Right lung (tissue), 10 donors: ENCODE measurements around the gene DUSP10. TPM values are rescaled to one million over a fixed set of nuclear protein-coding genes. Genes with fewer than 3 reads are reported as not detected.

Experiments
- DNase-seq, 2 donors: peaks; one replicate each; pipeline ENCODE4 v3.0.0-alpha.2; 2013
- long read RNA-seq, 8 donors: transcript quantifications; one replicate each; lab custom pipeline, GENCODE V29; 2026
- polyA plus RNA-seq, 5 donors: library from polyadenylated mRNA; unstranded; fragments of 120-200 nt; gene quantifications; one replicate each; pipeline versions ENCODE4 v1.2.1 to v1.2.3, GENCODE V29; 2013; ENCODE audit warnings: inconsistent platforms in 1 of 5, low replicate concordance in 1 of 5; ENCODE audit not compliant: insufficient read length in 5 of 5, insufficient read depth in 1 of 5

Gene DUSP10
- 1 to 10 TPM; 4.4 to 6.7 (median 6.0) TPM for polyA plus RNA-seq
- long read RNA-seq, donor 1, partial matches to known transcripts = 0 of 1 reads
- long read RNA-seq, donor 1, other reads (novel, unspliced or antisense) = 0 of 1 reads
- long read RNA-seq, donor 2 = 0 reads
- long read RNA-seq, donor 3, partial matches to known transcripts = 0 of 1 reads
- long read RNA-seq, donor 3, other reads (novel, unspliced or antisense) = 0 of 1 reads
- long read RNA-seq, donor 4, partial matches to known transcripts = 0 of 1 reads
- long read RNA-seq, donor 4, other reads (novel, unspliced or antisense) = 0 of 1 reads
- long read RNA-seq, donor 5, partial matches to known transcripts = 0 of 2 reads
- long read RNA-seq, donor 5, other reads (novel, unspliced or antisense) = 0 of 2 reads
- long read RNA-seq, donor 6 = 0 reads
- long read RNA-seq, donor 7 = 0 reads
- long read RNA-seq, donor 8, partial matches to known transcripts = 0 of 1 reads
- long read RNA-seq, donor 8, other reads (novel, unspliced or antisense) = 0 of 1 reads

DNA sequence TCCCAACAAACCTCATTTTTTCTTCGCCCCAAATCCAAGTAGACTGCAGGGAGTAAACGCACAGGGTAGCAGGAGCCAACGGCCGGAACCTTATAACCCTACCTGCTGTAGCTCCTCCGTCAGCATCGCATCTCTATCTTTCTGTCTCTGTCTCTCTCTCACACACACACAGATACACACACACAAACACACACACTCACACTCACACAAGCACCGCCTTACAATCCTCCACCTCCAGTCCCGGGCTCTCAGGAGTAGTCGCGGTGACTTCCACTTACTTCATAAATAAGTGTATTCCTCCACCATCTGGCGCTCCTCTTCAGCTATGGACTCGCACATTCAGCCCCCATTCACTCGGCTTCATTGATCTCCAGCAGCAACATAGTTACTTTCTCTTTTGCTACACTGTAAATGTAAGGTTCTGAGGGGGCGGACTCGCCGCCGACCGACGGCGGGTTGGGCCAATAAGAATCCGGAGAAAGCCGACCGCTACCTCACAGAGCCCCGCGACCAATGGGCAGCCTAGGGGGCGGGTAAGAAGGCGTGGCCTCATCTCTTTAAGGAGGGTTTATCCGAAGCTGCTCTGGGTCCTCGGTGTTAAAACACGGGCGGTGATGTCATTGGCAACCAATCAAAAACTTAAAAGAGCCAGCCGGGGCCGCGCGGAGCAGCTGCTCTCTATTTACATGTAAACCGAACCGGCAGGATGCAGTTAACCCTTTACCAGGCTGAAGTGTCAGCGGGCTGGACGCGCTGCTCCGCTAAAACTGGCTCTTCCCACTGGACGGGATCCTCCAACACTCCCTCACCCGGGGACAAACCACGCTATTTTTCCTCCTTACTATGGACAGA is at the start of gene DUSP10:
Gene DUSP10, minus strand, starts transcription at position 387 of the 852 bp plus-strand sequence. CDS start 2,345 bp downstream, outside the sequence.
- DNase-seq = peak; percentile 100

DNA sequence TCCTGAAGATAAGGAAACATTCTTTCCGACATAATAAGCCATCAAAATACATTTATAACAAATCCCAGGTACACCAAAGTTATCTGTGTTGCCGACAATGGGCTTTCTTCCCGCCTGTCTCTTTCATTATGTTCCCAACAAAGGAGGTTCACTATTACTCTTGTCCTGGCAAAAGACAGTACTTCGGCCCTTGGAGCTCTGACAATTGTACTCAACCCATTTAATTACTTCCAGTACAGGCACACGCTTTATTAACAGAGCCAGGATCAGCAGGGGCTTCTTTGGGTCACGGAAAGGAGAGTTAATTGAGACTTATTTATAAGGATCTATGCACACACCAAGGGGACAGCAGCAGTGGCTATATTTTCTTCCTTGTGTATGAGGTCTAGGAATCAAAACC is 46.6 kb upstream of the DUSP10 start:
- no peak for DNase-seq

DNA sequence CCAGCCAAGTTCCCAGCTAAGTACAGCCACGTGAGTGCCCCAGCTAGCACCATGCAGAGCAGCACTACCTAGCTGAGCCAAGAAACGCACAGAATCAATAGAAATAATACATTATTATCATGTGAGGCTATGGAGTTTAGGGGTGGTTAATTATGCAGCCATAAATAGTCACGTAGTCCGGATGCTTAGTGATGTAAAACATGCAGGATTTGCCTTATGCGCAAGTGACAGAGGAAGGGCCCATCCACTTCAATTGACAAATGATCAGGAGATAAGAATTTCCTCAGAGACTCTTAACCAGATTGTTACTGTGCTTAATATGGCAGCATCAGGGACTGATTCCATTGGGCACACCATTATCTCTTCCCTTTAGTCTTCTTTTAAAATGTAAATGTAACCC is 44.8 kb upstream of the DUSP10 start:
- no peak for DNase-seq

DNA sequence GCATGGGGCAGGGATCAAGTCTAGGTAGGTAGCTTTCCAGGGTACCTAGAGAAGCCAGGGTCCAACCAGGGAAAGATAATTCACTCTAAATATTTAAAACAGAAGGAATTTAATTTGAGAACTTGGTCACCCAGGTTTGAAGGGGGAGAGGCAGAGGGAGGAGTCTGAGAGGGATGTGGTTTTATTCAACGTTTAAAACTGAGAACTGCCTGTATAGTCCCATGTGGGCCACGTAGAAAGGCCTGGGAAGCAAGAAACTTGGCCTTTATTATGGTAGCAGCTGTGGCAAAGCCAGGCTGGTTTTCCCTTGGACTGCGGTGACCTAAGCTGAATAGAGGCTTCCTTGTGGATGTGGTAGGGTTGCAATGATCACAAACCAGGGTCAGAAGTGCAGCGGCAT is 42.0 kb upstream of the DUSP10 start:
- no peak for DNase-seq

DNA sequence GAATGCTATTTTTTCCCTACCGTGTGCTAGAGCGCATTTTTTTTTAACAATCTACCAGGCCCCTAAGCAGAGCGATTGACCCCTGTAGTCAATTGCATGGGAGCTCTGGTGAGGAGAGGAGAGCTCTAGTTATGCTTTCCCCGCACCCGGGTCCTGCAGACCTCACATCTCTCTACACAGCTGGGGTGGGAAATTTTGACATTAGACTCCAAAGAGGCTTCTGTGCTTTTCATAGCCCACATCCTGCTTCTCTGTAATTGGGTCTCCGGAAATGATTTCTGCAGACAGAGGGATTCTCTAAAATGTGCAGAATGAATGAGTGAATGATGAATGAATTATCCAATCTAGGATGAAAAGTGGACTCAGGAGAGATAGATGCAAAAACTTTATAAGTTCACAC is 41.5 kb upstream of the DUSP10 start:
- no peak for DNase-seq

DNA sequence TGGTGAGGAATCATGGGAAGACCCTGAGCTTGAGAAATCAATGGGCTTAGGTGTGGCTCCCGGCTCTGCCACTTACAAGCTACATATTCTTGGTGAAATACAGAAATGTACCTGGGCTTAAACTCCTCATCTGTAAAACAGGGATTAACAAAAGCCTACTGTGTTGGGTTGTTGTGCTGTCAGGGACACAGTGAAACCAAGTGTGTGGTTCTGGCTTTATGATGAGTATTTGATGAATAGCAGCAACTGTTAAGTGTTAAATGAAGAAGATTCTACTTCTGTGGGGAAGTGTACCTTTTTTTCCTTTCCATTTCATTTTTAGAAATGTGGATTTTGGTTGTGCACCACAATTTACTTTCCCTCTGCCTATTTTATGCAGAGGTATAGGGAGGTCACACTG is 41.1 kb upstream of the DUSP10 start:
- no peak for DNase-seq

DNA sequence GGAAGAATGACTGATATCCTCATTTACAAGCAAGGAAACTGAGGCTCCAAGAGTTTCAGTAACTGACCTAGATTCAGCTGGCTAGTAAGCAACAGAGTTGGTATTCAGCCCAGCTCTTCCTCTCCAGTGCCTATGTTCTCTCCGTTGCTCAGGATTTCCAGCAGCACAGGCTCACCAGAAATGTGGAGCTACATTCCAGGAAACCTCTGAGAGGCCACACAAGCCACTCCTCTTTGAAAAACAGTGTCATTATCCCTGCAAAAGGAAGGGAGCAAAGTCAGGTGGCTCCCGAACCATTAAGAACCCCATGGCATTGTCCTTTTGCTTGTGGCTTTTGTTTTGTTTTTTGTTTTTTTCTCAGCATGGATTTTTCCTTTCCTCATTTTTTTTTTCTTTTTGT is 40.6 kb upstream of the DUSP10 start:
- no peak for DNase-seq

DNA sequence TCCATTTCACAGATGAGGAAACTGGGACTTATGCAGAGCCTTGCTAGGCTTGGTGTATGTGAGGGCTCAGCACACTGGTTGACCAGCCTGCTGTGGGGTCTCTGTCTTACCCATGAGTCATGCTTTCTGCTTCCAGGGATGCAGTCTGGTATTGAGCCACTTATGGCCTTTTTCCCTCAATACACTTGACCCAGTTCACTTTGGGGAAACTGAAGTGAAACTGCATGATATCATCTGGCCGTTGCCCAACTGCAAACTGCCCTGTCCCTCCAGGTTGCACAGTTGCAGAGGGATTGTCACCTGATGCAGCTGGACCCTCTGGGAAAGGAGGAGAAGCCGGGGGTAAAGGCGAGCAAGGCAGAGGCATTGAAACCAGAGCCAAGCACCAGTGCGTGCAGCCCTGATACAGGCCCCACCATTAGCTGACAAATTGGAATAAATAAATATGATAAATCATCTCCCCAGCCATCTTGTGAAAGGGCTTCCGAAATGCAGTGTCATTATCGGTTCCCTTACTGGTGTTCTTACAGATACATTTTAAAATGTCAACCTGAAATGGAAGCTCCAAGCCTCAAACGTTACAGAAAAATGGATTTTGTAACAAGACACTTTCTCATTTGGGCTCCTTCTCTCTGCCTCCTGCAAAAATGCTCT is 39.3 kb upstream of the DUSP10 start:
- no peak for DNase-seq

DNA sequence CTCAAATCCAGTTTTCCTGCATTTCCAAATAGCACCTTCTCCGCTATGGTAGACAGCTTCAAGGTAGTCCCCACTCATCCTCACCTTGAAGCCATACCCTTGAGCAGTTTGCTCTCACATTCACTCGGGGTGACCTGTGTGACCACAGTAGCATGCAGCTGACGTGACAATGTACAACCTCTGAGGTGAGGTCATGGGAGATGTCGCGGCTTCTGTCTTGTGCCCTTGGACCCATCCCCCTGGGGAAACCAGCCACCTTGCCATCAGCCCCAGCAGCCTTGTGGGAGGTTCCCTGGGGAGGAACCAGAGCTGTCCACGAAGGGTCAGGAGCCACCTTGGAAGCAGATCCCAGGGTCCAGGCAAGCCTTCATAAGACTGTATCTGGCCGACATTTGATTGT is 38.3 kb upstream of the DUSP10 start:
- no peak for DNase-seq

DNA sequence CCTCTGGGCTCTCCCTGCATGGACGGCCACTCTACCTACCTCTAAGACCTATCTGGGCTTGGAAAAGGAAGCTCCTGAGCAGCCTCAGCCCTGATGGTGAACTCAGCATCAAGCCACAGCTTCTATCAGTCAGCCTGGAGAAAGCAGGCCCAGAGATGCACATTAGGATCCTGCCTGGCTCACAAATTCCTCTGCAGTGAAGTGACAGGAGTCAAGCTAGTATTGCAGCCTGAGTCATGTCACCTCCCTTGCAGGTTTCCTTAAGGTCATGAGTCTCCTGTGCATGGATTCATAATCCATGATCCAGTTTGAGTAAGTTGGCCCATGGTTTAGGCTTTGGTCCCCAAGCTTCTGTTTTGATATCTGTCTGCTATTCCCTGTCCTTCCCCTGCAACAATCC is 37.9 kb upstream of the DUSP10 start:
- DNase-seq = no peak

DNA sequence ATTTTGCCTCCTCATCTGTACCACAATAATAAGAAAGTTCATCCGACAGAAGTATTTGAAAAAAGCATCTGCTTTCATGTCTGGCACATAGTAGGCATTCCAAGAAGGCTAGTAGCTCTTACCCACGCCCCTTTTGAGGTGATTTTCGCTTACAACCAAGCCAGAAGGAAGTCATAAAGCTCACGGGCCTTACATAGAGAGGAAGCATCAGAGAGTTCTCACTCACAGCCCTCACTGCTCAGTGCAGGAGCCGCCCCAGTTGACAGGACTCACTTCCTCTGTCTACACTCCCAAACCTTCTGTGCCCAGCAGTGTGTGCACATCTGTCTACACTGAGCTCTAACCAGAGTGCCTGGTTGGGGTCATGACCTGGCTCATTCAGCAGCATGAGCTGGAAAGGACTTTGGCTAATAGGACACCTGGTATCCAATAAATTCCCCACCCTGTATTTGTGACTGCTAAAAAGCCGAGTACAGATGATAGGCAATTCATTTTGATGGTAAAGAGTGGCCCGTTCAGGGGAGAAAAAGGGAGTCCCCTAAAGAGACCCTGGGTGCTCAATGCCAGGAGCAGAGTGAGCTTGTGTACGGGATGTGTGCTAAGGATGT is 36.8 kb upstream of the DUSP10 start:
- DNase-seq = no peak

DNA sequence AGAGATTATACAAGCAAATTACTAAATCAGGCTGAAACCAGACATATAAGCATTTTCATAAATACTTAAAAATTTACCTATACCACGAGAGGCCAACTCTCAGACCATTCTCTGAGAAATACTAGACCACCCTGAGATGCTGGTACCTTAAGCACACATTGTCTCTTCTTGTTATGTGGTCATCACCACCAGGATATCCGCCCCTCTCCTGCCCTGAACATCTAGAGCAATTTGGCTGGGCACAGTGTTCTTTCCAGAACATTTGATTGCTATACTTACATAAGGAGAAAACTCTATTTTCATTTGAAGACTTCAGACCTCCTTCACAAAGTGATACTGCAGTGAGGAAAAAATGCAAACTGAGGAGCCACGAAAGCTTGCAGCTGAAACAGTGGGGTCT is 36.2 kb upstream of the DUSP10 start:
- DNase-seq = no peak

DNA sequence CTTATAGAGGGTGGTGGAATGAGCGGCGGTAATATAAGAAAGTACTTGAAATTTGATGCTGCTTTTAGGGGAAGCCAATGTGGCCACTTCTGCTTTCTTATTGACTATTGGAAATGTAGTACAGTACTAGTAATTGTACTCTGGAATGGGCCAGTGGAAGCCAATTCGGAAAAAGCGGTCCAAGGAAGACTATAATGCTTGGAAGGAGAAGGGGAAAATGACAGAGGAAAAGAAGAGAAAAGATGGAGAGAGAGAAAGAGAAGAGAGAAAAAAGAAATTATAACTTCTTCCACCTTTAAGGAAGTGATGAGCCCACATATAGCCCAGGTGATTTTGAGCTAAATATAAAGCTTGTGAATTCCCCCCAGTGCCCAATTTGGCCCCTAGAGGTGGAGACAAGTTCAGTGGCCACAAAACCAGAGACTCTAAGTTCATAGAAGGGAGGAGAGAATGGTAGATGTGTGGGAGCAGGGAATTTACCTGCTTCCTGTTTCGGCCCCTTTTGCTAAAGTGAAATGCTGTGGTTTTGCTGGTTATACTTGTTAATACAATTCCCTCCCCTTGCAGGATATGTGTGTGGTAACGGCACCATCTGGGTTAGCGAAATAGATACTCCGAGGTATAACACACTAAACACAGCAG is 35.7 kb upstream of the DUSP10 start:
- no peak for DNase-seq

DNA sequence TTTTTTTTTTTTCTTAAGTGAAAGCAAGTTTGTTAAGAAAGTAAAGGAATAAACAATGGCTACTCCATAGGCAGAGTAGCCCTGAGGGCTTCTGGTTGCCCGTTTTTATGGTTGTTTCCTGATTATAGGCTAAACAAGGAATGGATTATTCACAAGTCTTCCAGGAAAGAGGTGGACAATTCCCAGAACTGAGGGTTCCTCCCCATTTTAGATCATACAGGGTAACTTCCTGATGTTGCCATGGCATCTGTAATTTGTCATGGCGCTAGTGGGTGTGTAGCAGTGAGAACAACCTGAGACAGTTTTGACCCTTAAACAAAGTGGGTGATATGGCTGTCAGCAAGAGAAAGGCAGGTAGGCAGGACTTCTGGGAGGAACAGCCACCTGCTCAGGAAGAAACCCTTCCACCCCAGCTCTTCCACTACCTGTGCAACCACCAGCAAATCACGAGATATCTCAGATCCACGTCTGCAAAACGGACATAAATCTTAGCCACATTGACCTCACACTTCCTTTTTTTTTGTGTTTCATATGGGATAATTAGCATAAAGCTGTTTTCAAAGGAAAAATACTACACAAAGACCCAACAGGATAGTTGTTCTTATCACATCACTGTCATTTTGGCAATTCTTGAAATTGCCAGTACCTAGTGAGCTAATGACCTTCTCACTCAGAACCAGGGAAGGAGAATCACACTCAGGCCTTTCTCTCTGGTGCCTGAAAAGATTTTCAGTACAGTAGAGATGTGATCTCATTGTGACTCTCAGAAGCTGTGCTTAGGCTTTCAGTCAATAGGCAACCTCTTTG is 34.8 kb upstream of the DUSP10 start:
- no peak for DNase-seq

DNA sequence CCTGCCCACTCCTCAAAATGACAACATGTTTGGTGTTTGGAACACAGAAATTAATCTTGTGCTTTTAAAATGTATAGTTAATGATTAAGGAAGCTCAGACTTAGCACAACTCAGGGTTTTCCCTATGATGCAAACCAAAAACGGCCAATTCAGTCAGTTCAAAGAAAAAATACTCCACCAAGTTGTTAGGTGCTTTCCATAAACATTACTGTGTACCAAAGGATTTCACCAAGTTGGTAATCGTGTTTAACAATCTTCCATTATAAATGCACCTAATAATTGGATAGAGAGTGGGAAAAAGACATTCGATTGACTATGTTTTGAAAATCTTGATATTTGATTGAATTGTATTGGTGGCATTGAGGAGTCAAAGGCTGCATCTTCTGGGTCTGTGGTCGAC is 33.3 kb upstream of the DUSP10 start:
- no peak for DNase-seq

DNA sequence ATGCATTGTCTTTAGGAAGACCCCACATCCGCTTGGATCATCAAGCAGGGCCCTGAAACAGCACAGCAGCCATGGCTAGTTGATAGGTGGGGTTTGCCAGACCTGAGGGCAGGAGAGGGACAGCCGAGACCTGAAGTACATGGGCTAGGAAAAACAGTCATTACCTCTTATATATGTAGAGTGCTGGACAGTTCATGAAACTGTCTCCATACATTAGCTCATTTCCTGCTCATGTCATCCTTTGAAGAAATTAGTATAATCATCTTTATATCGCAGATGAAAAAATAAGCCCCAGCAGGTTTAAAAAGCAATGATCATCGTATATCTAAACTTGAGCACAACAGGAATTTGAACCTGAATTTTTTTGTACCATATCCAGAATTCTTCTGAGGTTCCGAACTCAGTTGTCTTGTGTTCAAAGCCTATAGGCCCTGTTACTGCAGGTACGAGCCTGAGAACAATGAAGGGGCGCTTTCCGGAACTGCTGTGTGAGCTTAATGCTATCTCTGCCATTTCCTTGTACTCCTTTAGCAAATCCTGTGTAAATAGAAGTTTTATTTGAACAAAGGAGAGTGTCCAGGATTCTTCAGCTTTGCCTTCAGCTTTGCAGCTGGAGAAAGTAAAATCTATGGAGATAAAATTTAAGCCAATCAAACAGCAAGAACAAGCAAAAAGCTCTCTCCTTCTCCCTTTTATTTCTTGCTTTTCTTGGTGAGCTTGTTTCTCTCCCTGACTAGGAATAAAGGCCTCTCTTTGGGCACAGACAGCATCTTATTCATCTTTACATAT is 32.4 kb upstream of the DUSP10 start:
- DNase-seq = no peak

DNA sequence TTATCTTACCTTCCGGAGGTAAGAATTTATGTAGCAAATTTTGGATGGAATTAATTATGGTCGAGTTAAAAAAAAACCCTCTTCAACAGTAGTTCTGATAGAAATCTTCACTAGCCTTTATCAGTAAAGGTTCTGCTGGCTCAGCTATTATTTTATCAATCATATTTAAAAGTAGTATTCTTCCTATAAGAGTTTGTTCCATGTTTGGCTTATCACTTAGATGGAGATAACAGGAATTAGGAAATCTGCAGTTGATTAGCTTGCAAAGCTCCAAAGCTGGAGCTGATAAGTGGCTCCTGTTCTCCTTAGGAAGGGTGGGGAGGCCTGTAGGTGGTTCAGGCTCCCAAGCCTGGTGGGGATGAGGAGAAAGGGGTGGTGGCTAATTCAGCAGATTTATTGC is 31.5 kb upstream of the DUSP10 start:
- no peak for DNase-seq

DNA sequence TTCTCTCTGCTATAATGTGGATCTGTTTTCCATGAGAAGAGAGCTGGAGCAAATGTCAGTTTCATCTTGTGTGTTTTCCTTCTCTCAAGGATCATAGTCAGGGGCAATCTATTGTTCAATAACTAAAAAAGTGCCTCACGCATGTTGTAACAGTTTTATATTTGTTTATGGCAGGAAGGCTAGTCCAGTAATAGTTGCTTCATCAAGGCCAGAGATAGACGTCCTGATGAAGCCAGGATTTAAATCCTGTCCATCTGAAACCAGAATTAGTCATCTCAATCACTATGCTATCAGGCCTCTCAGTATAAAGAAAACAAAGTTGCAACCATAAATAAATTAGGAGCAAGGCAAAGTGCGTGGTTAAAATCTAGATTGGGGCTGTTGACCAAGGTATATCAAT is 30.2 kb upstream of the DUSP10 start:
- no peak for DNase-seq

DNA sequence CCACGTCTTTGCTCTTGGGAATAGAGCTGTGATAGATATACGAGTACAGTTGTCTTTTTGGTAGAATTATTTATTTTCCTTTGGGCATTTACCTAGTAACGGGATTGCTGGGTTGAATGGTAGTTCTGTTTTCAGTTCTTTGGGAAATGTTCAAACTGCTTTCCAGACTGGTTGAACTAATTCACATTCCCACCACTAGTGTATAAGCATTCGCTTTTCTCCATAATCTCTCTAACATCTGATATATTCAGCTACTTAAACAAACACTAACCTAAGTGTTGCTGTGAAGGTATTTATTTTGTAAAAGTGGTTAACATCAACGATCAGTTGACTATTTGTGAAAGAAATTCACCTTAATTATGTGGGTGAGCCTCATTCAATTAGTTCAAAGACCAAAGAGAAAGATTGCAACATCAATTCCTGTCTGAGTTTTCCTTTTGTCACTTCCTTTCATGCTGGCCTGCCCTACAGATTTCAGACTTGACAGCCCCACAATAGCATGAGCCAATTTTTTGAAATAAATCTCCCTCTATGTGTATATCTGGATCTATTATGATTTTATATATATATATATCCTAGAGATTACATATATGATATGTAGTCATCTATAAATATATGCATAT is 26.7 kb upstream of the DUSP10 start:
- DNase-seq = peak in 1 of 2 donors; percentile 10
